ENCODE data around the gene GMIP.
"Not testable (repeated sequence)": the region's sequence is repeated elsewhere in the genome, so short reads cannot be mapped to it uniquely, and the experiment has no call there.

The GMIP gene

DNA sequence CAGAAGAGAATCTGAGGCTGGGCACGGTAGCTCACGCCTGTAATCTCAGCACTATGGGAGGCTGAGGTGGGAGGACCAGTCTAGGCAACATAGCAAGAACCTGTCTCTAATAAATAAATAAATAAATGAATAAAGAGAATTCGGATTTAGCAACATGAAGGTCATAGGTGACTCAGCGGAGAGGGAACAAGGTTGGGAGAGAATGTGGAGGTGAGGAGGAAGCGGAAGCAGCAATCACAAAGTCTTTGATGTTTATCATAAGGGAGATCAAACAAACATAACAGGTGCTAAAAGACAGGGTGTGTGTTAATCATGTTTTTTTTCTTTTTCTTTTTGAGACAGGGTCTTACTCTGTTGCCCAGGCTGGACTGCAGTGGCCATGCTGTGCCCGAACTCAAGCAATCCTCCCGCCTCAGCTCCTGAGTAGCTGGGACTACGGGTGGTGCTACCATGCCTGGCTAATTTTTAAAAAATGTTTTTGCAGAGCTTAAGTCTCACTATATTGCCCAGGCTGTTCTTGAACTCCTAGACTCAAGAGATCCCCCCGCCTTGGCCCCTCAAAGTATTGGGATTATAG is 41.2 kb downstream of the GMIP start:
- Mint-ChIP-seq H3K27me3 (no peaks in the 10 kb centered on the region), H3K4me3 (peak overlapping the region; percentile 17 to 24), H3K36me3 (ENCODE audit: insufficient read depth) (peaks cover 47% of the 10 kb centered on the region), H3K9me3 (no peaks in the 10 kb centered on the region), H3K27ac (peak overlapping the region; percentile 62 to 99), H3K4me1 (ENCODE audit: low read depth in 2 of 2) (peaks cover 51% of the 10 kb centered on the region in 2 donors)
- ATAC-seq (replicated peaks) (peak; percentile 6), DNase-seq (no peak)

DNA sequence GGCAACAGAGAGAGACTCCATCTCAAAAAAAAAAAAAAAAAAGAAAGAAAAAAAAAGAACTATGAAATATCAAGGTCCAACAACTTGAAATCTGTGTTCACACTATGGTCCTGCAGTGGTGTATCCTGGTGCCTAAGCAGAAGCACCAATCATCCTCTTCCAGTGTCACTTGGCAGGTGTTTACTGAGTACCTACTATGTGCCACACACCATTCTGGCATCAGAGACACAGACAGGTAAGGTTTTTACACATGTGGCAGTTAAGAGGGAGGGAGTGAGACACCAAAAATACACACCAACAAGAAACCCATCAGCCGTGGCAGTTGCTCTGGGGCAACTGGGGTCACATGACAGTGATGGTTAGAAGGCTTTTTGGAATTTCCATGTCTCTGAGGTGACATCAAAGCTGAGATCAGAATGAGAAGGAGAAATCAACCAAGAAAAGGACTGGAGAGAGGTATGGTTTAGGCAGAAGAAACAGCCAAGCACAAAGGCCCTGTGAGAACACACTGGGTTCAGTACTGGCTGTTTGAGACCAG is 42.6 kb downstream of the GMIP start:
- peak overlapping the region; percentile 89 to 99 for H3K27ac Mint-ChIP-seq
- DNase-seq, result no peak
- ATAC-seq (replicated peaks), result no peak
- H3K4me1 Mint-ChIP-seq (ENCODE audit: low read depth in 2 of 2), result peaks cover 44% of the 10 kb centered on the region in 2 donors
- H3K27me3 Mint-ChIP-seq, result no peaks in the 10 kb centered on the region
- no peaks in the 10 kb centered on the region for H3K9me3 Mint-ChIP-seq
- H3K36me3 Mint-ChIP-seq (ENCODE audit: insufficient read depth), result peaks cover 51% of the 10 kb centered on the region
- H3K4me3 Mint-ChIP-seq, result peak overlapping the region; percentile 17 to 60

DNA sequence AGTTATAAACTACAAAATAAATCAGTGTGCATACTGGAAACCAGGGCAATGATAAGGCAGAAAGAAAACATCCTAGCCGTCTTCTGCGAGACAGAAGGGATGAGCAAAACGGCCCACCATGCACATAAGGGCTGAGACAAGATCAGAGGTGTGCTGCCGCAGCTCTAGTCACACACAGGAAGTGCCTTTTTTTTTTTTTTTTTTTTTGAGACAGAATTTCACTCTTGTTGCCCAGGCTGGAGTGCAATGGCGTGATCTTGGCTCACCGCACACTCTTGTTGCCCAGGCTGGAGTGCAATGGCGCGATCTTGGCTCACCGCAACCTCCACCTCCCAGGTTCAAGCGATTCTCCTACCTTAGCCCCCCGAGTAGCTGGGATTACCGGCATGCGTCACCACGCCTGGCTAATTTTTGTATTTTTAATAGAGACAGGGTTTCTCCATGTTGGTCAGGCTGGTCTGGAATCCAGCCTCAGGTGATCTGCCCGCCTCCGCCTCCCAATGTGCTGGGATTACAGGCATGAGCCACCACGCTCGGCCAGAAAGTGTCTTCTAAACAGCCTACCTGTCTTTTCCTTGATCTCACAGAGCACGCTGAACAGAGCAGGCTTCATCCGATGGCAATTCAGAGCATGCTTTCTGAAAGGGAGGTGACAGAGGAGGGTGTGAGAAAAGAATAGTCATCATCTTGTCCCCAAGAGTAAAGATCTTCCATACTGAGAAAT is 44.6 kb downstream of the GMIP start:
- H3K27ac Mint-ChIP-seq, result peak overlapping the region; percentile 99
- ATAC-seq (replicated peaks) (peak; percentile 67), DNase-seq (peak; percentile 60 to 63 (median 63))

DNA sequence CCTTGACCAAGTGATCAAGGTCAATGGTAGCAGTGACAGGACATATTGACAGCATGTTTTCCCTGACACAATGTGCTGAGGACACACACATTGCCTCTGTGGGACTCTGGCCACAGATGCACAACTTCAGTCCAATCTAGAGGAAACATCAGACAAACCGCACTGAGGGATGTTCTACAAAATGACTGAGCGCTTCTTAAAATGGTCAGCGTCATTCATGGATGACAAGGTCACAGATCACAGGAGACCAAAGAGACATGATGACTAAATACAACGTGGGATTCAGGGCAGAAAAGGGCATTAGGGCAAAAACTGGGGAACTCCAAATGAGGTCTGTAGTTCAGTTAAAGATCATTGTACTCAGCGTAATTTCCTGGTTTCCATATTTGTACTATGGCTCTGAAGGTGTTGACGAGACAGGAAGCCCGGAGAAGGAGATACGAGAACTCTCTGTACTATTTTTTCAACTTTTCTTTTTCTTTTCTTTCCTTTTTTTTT is 45.6 kb downstream of the GMIP start:
- DNase-seq, result peak; percentile 56 to 59 (median 57)
- peak overlapping the region; percentile 62 to 80 for H3K4me3 Mint-ChIP-seq
- no peaks in the 10 kb centered on the region for H3K9me3 Mint-ChIP-seq
- H3K27me3 Mint-ChIP-seq, result no peaks in the 10 kb centered on the region
- ATAC-seq (replicated peaks), result peak; percentile 76
- H3K4me1 Mint-ChIP-seq (ENCODE audit: low read depth in 2 of 2), result peaks cover 44 to 46% of the 10 kb centered on the region in 2 donors
- H3K36me3 Mint-ChIP-seq (ENCODE audit: insufficient read depth), result peaks cover 51% of the 10 kb centered on the region
- H3K27ac Mint-ChIP-seq, result peak overlapping the region; percentile 99

More for the DNA sequence above, 44.6 kb downstream of the GMIP start:
- H3K27me3 Mint-ChIP-seq, H3K9me3 Mint-ChIP-seq: not testable (repeated sequence)
- peaks cover 49 to 51% of the 10 kb centered on the region in 2 donors for H3K4me1 Mint-ChIP-seq (ENCODE audit: low read depth in 2 of 2)
- H3K36me3 Mint-ChIP-seq (ENCODE audit: insufficient read depth), result peaks cover 52% of the 10 kb centered on the region
- H3K4me3 Mint-ChIP-seq, result peak overlapping the region; percentile 62 to 80

DNA sequence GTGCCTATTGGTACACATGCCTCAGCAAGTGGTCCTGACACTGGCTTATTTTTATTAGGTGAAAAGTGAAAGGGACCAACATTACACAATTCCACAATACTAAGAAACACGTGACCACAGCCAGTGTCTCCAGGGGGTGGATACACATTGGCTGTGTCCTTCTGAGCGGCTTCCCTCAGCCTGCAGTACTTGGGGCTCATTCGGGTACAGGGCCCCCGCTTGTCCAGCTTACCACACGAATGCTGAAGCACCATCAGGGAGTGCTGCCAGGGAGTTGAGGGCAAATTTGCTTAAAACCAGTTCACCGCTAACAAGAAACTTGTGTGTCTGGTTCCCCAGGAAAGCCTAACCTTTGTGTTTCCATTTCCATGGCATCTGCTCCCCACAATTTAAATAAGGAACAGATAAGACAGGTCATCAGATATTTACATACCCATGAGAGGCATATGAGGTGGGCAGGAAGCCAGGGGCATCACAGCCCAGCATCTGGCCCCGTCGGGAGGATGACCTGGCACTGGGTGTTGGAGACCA is 48.2 kb downstream of the GMIP start:
- Mint-ChIP-seq H3K27me3 (no peaks in the 10 kb centered on the region), H3K9me3 (no peaks in the 10 kb centered on the region), H3K4me1 (ENCODE audit: low read depth in 2 of 2) (peaks cover 36 to 41% of the 10 kb centered on the region in 2 donors), H3K4me3 (peak overlapping the region in 1 of 2 donors; percentile 31), H3K27ac (peak overlapping the region; percentile 87 to 99), H3K36me3 (ENCODE audit: insufficient read depth) (peaks cover 47% of the 10 kb centered on the region)
- no peak for ATAC-seq (replicated peaks)
- no peak for DNase-seq

DNA sequence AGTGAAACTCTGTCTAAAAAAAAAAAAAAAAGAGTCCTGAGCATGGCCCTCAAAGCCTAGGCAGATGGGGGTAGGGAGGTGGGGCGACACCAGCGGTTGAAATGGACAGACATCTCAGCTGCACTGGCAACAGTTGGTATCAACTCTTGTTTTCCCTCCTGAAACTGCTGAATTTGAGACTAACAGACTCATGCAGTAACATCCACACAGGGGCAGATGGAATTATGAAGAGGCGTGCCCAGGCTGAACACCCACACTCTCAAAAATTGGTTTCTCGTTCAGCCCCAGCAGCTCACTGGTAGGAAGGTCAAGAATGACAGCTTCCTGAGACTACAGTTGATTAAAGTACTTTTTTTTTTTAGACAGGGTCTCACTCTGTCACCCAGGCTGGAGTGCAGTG is 49.1 kb downstream of the GMIP start:
- Mint-ChIP-seq H3K27me3 (no peaks in the 10 kb centered on the region), H3K27ac (no peak overlapping the region), H3K36me3 (ENCODE audit: insufficient read depth) (peaks cover 50% of the 10 kb centered on the region), H3K9me3 (no peaks in the 10 kb centered on the region), H3K4me3 (no peak overlapping the region), H3K4me1 (ENCODE audit: low read depth in 2 of 2) (peaks cover 42 to 47% of the 10 kb centered on the region in 2 donors)
- DNase-seq (no peak), ATAC-seq (replicated peaks) (no peak)

DNA sequence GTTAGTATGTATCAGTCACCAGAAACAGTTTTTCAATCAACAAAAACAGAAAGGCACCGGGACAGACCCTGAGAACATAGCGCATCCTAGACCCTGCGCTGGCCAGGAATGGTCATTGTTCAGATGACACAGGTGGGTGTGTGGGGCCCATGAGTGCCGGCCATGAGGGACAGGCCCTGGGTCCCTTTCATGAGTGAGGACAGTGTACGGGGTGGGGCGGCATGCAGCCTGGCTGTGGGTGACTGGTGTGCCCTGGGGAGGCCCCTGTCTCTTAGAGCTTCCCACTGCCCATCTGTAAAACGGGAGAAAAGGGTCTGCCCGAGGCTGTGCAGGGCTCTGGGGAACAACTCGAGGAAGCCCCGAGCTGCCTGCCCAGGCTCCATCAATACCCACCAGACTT is 50.8 kb downstream of the GMIP start:
- peak overlapping the region; percentile 90 to 94 for H3K27ac Mint-ChIP-seq

DNA sequence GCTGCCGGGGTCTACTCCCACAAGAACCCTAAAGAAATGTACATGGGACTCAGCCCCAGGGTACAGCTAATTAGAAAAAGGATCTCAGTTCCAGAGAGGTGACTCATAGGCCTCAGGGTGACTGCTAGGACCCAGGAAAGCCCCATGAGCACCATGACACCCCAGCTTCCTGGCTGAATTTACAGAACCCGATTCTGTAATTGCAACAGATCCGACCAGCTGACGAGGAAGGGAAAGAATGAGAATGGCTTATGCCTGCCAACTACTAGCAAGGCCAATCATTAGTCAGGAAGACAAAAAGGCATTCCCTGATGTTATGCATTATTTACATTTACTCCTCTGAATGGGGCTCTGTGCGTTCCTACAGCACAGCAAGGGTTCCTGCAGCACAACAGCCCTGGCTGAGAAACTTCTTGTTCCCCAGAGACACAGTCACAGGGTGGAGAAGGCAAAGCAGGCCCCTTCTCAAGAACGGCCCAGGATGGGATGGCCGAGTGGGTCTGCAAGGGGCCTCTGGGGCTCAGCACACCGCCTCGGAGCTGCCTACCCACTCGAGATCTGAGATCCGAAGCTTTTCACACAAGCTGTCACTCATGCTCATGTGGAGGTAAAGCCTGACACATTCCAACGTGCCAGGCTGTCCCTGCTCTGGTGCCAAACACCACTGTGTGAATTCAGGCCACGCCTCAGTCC is 52.2 kb downstream of the GMIP start:
- Mint-ChIP-seq H3K4me1 (ENCODE audit: low read depth in 2 of 2) (peaks cover 29 to 33% of the 10 kb centered on the region in 2 donors), H3K9me3 (no peaks in the 10 kb centered on the region), H3K4me3 (peak overlapping the region; percentile 40 to 67), H3K27ac (peak overlapping the region; percentile 90 to 94), H3K36me3 (ENCODE audit: insufficient read depth) (peaks cover 50% of the 10 kb centered on the region), H3K27me3 (no peaks in the 10 kb centered on the region)
- DNase-seq, result peak; percentile 57 to 62 (median 62)
- peak; percentile 91 for ATAC-seq (replicated peaks)

More for the DNA sequence above, 50.8 kb downstream of the GMIP start:
- Mint-ChIP-seq H3K4me3 (peak overlapping the region in 1 of 2 donors; percentile 37), H3K4me1 (ENCODE audit: low read depth in 2 of 2) (peaks cover 35 to 39% of the 10 kb centered on the region in 2 donors), H3K9me3 (no peaks in the 10 kb centered on the region), H3K36me3 (ENCODE audit: insufficient read depth) (peaks cover 47% of the 10 kb centered on the region), H3K27me3 (no peaks in the 10 kb centered on the region)
- DNase-seq (no peak), ATAC-seq (replicated peaks) (no peak)

DNA sequence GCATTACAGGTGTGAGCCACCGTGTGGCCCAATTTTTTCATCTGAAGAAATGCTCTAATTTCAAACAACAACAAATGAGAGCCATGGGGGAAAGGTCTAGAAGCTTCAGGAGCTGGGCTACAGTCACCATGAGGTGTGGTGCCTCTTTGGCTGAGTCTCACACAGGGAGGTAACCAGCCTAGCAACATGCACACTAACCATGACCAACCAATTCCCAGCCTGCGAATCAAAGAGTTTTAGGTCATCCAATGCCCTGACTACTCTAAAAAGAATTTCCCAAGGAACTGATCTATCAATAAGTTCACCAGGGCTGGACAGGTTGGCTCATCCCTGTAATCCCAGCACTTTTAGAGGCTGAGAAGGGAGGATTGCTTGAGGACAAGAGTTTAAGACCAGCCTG is 54.9 kb downstream of the GMIP start:
- peak overlapping the region; percentile 90 to 94 for H3K27ac Mint-ChIP-seq
- DNase-seq, result no peak
- H3K9me3 Mint-ChIP-seq, result no peaks in the 10 kb centered on the region
- H3K4me3 Mint-ChIP-seq, result peak overlapping the region in 1 of 2 donors; percentile 41
- H3K36me3 Mint-ChIP-seq (ENCODE audit: insufficient read depth), result peaks cover 56% of the 10 kb centered on the region
- peaks cover 27 to 28% of the 10 kb centered on the region in 2 donors for H3K4me1 Mint-ChIP-seq (ENCODE audit: low read depth in 2 of 2)
- ATAC-seq (replicated peaks), result no peak
- H3K27me3 Mint-ChIP-seq, result no peaks in the 10 kb centered on the region

DNA sequence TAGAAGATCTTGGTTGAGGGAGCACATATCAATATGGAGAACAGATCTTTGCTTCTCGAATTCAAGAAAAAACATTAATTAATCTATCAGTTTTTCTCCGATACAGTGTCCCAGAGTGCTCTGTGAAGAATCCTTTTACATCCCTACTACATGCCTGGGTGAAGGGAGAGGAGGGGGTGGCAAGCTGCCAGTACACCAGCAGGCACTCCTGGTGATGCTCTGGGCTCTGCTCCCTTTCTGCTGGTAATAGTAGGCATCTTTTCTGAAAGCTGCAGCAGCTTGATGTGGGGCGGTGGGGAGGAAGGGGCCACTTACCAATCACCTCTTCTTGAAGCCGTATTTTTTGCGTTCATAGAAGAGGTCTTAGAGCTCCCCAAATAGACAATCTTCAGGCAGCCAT is 55.7 kb downstream of the GMIP start:
- Mint-ChIP-seq H3K36me3 (ENCODE audit: insufficient read depth) (peaks cover 59% of the 10 kb centered on the region), H3K27me3 (no peaks in the 10 kb centered on the region), H3K4me1 (ENCODE audit: low read depth in 2 of 2) (peaks cover 28 to 33% of the 10 kb centered on the region in 2 donors), H3K27ac (peak overlapping the region; percentile 90 to 94), H3K9me3 (no peaks in the 10 kb centered on the region), H3K4me3 (no peak overlapping the region)
- DNase-seq, result no peak
- ATAC-seq (replicated peaks), result no peak

DNA sequence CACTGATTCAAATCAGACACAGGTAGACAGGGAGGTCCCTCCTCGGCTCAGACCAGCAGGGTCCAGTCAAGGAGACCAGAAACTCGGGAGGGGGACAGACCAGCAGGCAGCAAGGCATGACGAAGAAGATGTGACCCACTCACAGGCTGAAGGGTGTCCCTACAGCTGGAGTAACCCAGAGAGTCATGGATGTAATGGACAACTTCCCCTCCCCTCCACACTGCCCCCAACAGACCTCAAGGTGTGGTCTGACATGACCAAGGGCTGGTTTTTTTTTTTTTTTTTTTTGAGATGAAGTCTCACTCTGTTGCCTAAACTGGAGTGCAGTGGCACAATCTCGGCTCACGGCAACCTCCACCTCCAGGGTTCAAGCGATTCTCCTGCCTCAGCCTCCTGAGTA is 59.1 kb downstream of the GMIP start:
- H3K27ac Mint-ChIP-seq, result peak overlapping the region; percentile 25 to 94
- no peaks in the 10 kb centered on the region for H3K27me3 Mint-ChIP-seq
- H3K4me3 Mint-ChIP-seq, result no peak overlapping the region
- H3K36me3 Mint-ChIP-seq (ENCODE audit: insufficient read depth), result peaks cover 60% of the 10 kb centered on the region
- ATAC-seq (replicated peaks) (no peak), DNase-seq (no peak)
- H3K9me3 Mint-ChIP-seq, result no peaks in the 10 kb centered on the region
- peaks cover 21 to 26% of the 10 kb centered on the region in 2 donors for H3K4me1 Mint-ChIP-seq (ENCODE audit: low read depth in 2 of 2)

DNA sequence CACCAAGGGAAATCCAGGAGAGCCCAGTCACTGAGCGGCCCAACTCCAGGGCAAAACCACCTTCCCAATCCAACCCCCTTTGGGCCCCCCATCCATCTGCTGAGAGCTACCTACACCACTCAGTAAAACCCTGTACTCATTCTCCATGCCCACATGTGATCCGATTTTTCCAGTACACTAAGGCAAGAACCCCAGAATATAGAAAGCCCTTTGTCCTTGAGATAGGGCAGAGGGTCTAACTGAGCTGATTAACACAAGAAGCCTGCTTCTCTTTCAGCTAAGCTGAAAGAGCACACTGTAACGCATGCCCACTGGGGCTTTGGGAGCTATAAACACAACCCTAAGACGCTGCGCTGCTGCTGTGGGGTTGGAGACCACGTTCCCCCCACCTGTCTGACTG is 61.0 kb downstream of the GMIP start:
- no peak overlapping the region for H3K4me3 Mint-ChIP-seq
- ATAC-seq (replicated peaks), result no peak
- H3K36me3 Mint-ChIP-seq (ENCODE audit: insufficient read depth), result peaks cover 50% of the 10 kb centered on the region
- no peak for DNase-seq
- no peaks in the 10 kb centered on the region for H3K27me3 Mint-ChIP-seq
- H3K27ac Mint-ChIP-seq, result peak overlapping the region; percentile 83 to 94
- H3K4me1 Mint-ChIP-seq (ENCODE audit: low read depth in 2 of 2), result peaks cover 16 to 19% of the 10 kb centered on the region in 2 donors
- H3K9me3 Mint-ChIP-seq, result no peaks in the 10 kb centered on the region

DNA sequence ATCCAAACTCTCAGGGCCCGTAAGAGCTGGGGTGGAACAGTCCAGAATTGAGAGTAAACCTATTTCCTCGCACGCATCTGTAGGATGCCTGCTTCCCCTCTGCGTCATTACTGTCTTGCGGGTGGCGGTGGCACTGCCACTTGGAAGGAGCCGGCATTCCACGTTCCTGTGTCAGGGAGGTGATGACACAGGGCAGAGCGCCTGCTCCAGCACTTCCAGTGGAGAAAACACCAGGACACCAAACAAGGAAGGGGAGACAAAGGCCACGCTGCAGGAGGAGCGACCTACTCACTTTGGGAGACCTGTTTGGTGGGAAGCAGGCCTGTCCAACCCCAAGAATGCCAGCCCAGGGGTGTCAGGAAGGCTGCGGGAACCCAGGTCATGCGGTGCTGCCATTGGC is 62.1 kb downstream of the GMIP start:
- peaks cover 51% of the 10 kb centered on the region for H3K36me3 Mint-ChIP-seq (ENCODE audit: insufficient read depth)

More for the DNA sequence above, 62.1 kb downstream of the GMIP start:
- no peak overlapping the region for H3K4me3 Mint-ChIP-seq
- H3K9me3 Mint-ChIP-seq, result no peaks in the 10 kb centered on the region
- DNase-seq (no peak), ATAC-seq (replicated peaks) (no peak)
- peak overlapping the region in 1 of 2 donors; percentile 24 for H3K27ac Mint-ChIP-seq
- H3K27me3 Mint-ChIP-seq, result no peaks in the 10 kb centered on the region
- peaks cover 16 to 19% of the 10 kb centered on the region in 2 donors for H3K4me1 Mint-ChIP-seq (ENCODE audit: low read depth in 2 of 2)

Measured in effector memory CD8-positive, alpha-beta T cell (primary cell).